Upper lobe of left lung (tissue), 6 donors: ENCODE results near the gene ABAT. TPM values are rescaled to one million over a fixed set of nuclear protein-coding genes. Genes with fewer than 3 reads are reported as not detected.

ENCODE experiments used
- ATAC-seq, 2 donors: fragments of 200-7000 bp; cut with Tn5 transposase; one replicate each; pipeline ENCODE4 v1.9.1; 2022; ENCODE audit warnings: mild to moderate bottlenecking in 2 of 2, moderate library complexity in 2 of 2; ENCODE audit not compliant: low FRiP score in 2 of 2
- DNase-seq, 2 donors: peaks; one replicate each; pipeline ENCODE4 v3.0.0-alpha.2; 2019 to 2020
- H3K27ac ChIP-seq, 4 donors: fragments of 200-600 bp; sonication (generic); one replicate each; pipeline ENCODE4 v1.5.1; 2016 to 2019
- H3K27me3 ChIP-seq, 4 donors: fragments of 200-600 bp; sonication (generic); one replicate each; pipeline ENCODE4 v1.5.1; 2017 to 2019
- H3K36me3 ChIP-seq, 4 donors: fragments of 200-600 bp; sonication (generic); one replicate each; pipeline ENCODE4 v1.5.1; 2016 to 2019
- H3K4me1 ChIP-seq, 4 donors: fragments of 200-600 bp; sonication (generic); one replicate each; pipeline ENCODE4 v1.5.1; 2018 to 2019
- H3K4me3 ChIP-seq, 4 donors: fragments of 200-600 bp; sonication (generic); one replicate each; pipeline ENCODE4 v1.5.1; 2017 to 2019; ENCODE audit warnings: mild to moderate bottlenecking in 2 of 4, moderate library complexity in 1 of 4
- H3K9me3 ChIP-seq, 4 donors: fragments of 200-600 bp; sonication (generic); one replicate each; pipeline ENCODE4 v1.5.1; 2018 to 2019
- CTCF ChIP-seq, 6 experiments: fragments of 450-650 bp in 4 of 6; fragments of 200-600 bp in 2 of 6; sonication (generic) in 2 of 6; IDR thresholded peaks; one replicate each; pipeline ENCODE4 v1.5.1; 2016 to 2019; ENCODE audit warnings: antibody characterized with exemption in 6 of 6
- EP300 ChIP-seq, 4 donors: sonication (generic); formaldehyde crosslinking; IDR thresholded peaks; one replicate each; pipeline ENCODE4 v1.5.1; 2017; ENCODE audit warnings: antibody characterized with exemption in 4 of 4, control low read depth in 2 of 4
- POLR2A ChIP-seq, 4 donors: fragments of 450-650 bp; IDR thresholded peaks; one replicate each; pipeline ENCODE4 v1.5.1; 2016 to 2017; ENCODE audit warnings: antibody characterized with exemption in 4 of 4, mild to moderate bottlenecking in 2 of 4
- POLR2AphosphoS5 ChIP-seq, 2 donors: sonication (generic); formaldehyde crosslinking; IDR thresholded peaks; one replicate each; pipeline ENCODE4 v1.5.1; 2017; ENCODE audit warnings: antibody characterized with exemption in 2 of 2
- WGBS, 2 donors: methylation state at CpG; one replicate each; pipeline ENCODE4 v1.1.5; 2017 to 2018; 5-methylcytosine and 5-hydroxymethylcytosine counted together
- total RNA-seq, 6 donors: library from RNA; depleted of rRNA in 4 of 6; stranded (reverse); fragments of >200 nt in 4 of 6; gene quantifications; one replicate each; pipeline versions ENCODE4 v1.1.0 to v1.2.1, GENCODE V29; 2016 to 2021
- donor health status: DM: no; HTN: no; CAD: no; lungs with moderate emphysema.
- donor health status: DM: no; HTN: yes; CAD: no; lungs with severe emphysema.

Gene ABAT
- total RNA-seq, 6 donors from 2014 or later = 4.7 to 22.0 (median 9.1) TPM

- ATAC-seq (no peak), DNase-seq (no peak)
- H3K4me1 ChIP-seq = no peaks in the 10 kb centered on the region
- TF ChIP-seq CTCF (IDR thresholded peaks at IDR 0.05) (no peak), POLR2A (IDR thresholded peaks at IDR 0.05) (no peak), POLR2AphosphoS5 (IDR thresholded peaks at IDR 0.05) (no peak), EP300 (IDR thresholded peaks at IDR 0.05) (no peak)
- no peak overlapping the region for H3K4me3 ChIP-seq
- no peak overlapping the region for H3K27ac ChIP-seq
- no peaks in the 10 kb centered on the region for H3K36me3 ChIP-seq
- H3K9me3 ChIP-seq = peaks cover 0 to 7% (median 3%) of the 10 kb centered on the region in 4 donors
- 83 to 95% methylated on average over 4 of the region's 4 CpGs for WGBS, 2 donors
- no peaks in the 10 kb centered on the region for H3K27me3 ChIP-seq
Measured at GRCh38 chr16:8722025-8722348, 47.6 kb downstream of the ABAT start.

GRCh38 chr16:8725513-8726178, 51.2 kb downstream of the ABAT start:
- no peak for DNase-seq

GRCh38 chr16:8727131-8727806, 52.9 kb downstream of the ABAT start:
- ATAC-seq = no peak
- TF ChIP-seq POLR2A (IDR thresholded peaks at IDR 0.05) = no peak
- no peak for TF ChIP-seq EP300 (IDR thresholded peaks at IDR 0.05)
- TF ChIP-seq CTCF (IDR thresholded peaks at IDR 0.05) = no peak
- TF ChIP-seq POLR2AphosphoS5 (IDR thresholded peaks at IDR 0.05) = no peak
- 77 to 80% methylated on average over 9 of the region's 9 CpGs for WGBS, 2 donors

More at GRCh38 chr16:8725513-8726178, 51.2 kb downstream of the ABAT start:
- no peak for ATAC-seq
- Histone ChIP-seq H3K4me1 (no peaks in the 10 kb centered on the region), H3K27ac (no peak overlapping the region), H3K36me3 (no peaks in the 10 kb centered on the region), H3K4me3 (no peak overlapping the region), H3K9me3 (no peaks in the 10 kb centered on the region), H3K27me3 (no peaks in the 10 kb centered on the region)
- 86 to 88% methylated on average over 6 of the region's 7 CpGs for WGBS, 2 donors
- no peak for TF ChIP-seq EP300 (IDR thresholded peaks at IDR 0.05)
- TF ChIP-seq CTCF (IDR thresholded peaks at IDR 0.05) = no peak
- no peak for TF ChIP-seq POLR2A (IDR thresholded peaks at IDR 0.05)
- TF ChIP-seq POLR2AphosphoS5 (IDR thresholded peaks at IDR 0.05) = no peak

GRCh38 chr16:8727857-8728618, 53.6 kb downstream of the ABAT start:
- 77 to 80% methylated on average over 13 of the region's 13 CpGs for WGBS, 2 donors
- no peaks in the 10 kb centered on the region for H3K27me3 ChIP-seq
- no peaks in the 10 kb centered on the region for H3K9me3 ChIP-seq
- no peak for TF ChIP-seq POLR2A (IDR thresholded peaks at IDR 0.05)
- no peak for TF ChIP-seq EP300 (IDR thresholded peaks at IDR 0.05)
- no peak for TF ChIP-seq POLR2AphosphoS5 (IDR thresholded peaks at IDR 0.05)
- TF ChIP-seq CTCF (IDR thresholded peaks at IDR 0.05) = no peak
- DNase-seq = no peak
- no peak overlapping the region for H3K27ac ChIP-seq
- H3K4me3 ChIP-seq = no peak overlapping the region
- no peak for ATAC-seq
- no peaks in the 10 kb centered on the region for H3K4me1 ChIP-seq
- H3K36me3 ChIP-seq = no peaks in the 10 kb centered on the region

More at GRCh38 chr16:8727131-8727806, 52.9 kb downstream of the ABAT start:
- Histone ChIP-seq H3K27me3 (no peaks in the 10 kb centered on the region), H3K9me3 (no peaks in the 10 kb centered on the region), H3K36me3 (no peaks in the 10 kb centered on the region), H3K27ac (no peak overlapping the region), H3K4me3 (no peak overlapping the region), H3K4me1 (no peaks in the 10 kb centered on the region)
- no peak for DNase-seq
